ENCODE results near the gene STMN3.
"Not testable (repeated sequence)": the region's sequence is repeated elsewhere in the genome, so short reads cannot be mapped to it uniquely, and the experiment has no call there.

The STMN3 gene

GRCh38 chr20:63639093-63639975, 13.9 kb downstream of the STMN3 start:
- in situ Hi-C loops (cut with MboI; ENCODE audit: low sequenced_read_pairs) = no loop called here

GRCh38 chr20:63636752-63637628, 16.2 kb downstream of the STMN3 start:
- in situ Hi-C loops (cut with MboI; ENCODE audit: low sequenced_read_pairs) = no loop called here

DNA sequence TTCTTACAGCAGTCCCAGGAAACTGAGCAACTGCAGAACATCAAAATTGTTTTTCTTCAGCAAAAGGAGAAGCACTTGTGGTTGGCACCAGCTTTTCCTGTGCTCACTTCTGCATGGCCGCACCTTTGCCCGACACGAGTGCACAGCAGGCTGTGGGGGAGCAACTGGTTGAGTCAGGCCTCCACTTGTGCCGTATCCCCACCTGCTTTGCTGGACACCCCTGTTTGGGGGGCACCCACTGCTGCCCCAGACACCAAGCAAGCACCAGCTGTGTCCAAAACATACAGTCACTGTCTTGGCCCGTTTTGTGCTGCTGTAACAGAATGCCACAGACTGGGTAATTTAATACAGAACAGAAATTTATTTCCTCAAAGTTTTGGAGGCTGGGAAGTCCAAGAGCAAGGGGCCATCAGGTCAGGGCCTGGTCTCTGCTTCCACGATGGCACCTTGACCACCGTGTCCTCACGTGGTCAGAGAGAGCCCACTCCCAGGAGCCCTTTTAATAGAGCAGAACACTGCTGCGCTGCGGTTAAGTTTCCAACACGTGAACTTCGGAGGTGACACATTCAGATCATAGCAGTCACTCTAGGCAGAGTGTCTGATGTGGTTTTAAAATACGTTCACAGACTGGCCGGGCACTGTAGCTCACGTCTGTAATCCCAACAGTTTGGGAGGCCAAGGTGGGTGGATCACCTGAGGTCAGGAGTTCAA, 17.6 kb downstream of the STMN3 start:
- in situ Hi-C loops (cut with MboI; ENCODE audit: low sequenced_read_pairs) = no loop called here

- in situ Hi-C loops (cut with MboI; ENCODE audit: low sequenced_read_pairs) = no loop called here
These were observed 19.5 kb downstream of the STMN3 start for GRCh38 chr20:63633732-63634131.

- in situ Hi-C loops (cut with MboI; ENCODE audit: low sequenced_read_pairs) = not testable (repeated sequence)
These were observed 21.8 kb downstream of the STMN3 start for GRCh38 chr20:63631426-63631825.

DNA sequence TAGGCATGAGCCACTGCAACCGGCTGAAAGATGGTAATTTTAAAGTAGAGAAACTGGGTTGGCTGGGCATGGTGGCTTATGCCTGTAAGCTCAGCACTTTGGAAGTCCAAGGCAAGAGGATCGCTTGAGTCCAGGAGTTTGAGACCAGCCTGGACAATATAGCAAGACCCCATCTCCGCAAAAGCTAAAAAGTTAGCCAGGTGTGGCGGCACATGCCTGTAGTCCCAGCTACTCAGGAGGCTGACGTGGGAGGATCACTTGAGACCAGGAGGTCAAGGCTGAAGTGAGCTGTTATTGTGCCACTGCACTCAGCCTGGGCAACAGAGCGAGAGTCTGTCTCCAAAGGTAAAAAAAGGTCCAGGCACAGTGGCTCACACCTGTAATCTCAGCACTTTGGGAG, 22.3 kb downstream of the STMN3 start:
- in situ Hi-C loops (cut with MboI; ENCODE audit: low sequenced_read_pairs) = not testable (repeated sequence)

GRCh38 chr20:63628246-63628975, 24.8 kb downstream of the STMN3 start:
- in situ Hi-C loops (cut with MboI; ENCODE audit: low sequenced_read_pairs) = no loop called here

DNA sequence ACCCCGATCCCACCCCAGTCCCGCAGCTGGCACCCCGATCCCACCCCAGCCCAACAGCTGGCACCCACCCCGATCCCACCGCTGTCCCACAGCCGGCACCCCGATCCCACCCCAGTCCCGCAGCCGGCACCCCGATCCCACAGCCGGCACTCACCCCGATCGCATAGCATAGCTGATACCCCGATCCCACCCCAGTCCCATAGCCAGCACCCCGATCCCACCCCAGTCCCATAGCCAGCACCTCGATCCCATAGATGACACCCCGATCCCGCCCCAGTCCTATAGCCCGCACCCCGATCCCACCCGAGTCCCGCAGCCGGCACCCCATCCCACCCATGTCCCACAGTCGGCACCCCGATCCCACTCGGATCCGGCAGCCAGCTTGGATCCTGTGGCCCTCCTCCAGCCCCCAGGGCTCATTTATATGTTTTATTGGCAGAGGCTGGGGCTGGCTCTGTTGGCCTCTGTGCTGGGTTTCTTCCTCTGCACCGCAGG, 25.4 kb downstream of the STMN3 start:
- in situ Hi-C loops (cut with MboI; ENCODE audit: low sequenced_read_pairs) = no loop called here

GRCh38 chr20:63627129-63627750, 26.0 kb downstream of the STMN3 start:
- in situ Hi-C loops (cut with MboI; ENCODE audit: low sequenced_read_pairs) = no loop called here

GRCh38 chr20:63626424-63627128, 26.6 kb downstream of the STMN3 start, which contains the start of gene GMEB2:
TSS of gene GMEB2 (minus strand) at chr20:63627101. CDS start at chr20:63619397, 7,704 bp downstream.
- in situ Hi-C loops (cut with MboI; ENCODE audit: low sequenced_read_pairs) = no loop called here

DNA sequence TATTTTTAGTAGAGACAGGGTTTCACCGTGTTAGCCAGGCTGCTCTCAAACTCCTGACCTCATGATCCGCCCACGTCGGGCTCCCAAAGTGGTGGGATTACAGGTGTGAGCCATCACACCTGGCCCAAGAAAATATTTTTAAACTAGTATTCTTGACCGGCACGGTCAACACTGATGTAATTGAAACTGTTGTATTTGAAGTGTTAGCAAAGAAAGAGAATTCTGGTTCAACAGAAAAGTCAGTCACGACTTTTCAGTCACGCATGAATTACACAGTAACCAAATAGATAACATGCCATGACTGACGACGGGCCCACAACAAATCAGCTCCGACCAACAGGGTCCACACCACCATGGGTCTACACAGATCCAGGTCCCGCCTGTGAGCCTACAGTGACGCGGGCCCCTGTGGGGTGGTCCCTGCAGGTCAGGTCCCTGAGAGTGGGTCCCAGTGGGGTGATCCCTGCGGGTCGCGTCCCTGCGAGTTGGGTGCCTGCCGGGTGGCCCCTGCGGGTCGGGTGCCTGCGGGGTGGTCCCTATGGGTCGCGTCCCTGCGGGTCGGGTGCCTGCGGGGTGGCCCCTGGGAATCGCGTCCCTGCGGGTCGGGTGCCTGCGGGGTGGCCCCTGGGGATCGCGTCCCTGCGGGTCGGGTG, 27.3 kb downstream of the STMN3 start:
- in situ Hi-C loops (cut with MboI; ENCODE audit: low sequenced_read_pairs) = no loop called here

DNA sequence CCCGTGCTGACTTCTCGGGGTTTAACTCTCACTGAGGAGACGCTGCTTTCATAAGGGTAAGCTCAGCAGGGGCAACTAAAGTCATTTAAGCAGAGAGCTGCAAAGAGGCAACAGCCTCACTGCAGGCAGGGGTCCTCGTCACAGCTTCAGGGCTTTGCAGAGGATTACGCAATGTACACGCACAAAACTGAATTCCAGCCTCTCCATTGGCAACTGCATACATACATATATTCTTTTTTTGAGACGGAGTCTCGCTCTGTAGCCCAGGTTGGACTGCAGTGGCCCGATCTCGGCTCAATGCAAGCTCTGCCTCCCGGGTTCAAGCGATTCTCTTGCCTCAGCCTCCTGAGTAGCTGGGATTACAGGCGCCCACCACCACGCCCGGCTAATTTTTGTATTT, 28.7 kb downstream of the STMN3 start:
- in situ Hi-C loops (cut with MboI; ENCODE audit: low sequenced_read_pairs) = no loop called here

GRCh38 chr20:63622732-63623131, 30.5 kb downstream of the STMN3 start:
- in situ Hi-C loops (cut with MboI; ENCODE audit: low sequenced_read_pairs) = no loop called here

- in situ Hi-C loops (cut with MboI; ENCODE audit: low sequenced_read_pairs) = no loop called here
These were observed 31.1 kb downstream of the STMN3 start for GRCh38 chr20:63622096-63622495.

GRCh38 chr20:63620991-63621390, 32.2 kb downstream of the STMN3 start:
- in situ Hi-C loops (cut with MboI; ENCODE audit: low sequenced_read_pairs) = no loop called here

DNA sequence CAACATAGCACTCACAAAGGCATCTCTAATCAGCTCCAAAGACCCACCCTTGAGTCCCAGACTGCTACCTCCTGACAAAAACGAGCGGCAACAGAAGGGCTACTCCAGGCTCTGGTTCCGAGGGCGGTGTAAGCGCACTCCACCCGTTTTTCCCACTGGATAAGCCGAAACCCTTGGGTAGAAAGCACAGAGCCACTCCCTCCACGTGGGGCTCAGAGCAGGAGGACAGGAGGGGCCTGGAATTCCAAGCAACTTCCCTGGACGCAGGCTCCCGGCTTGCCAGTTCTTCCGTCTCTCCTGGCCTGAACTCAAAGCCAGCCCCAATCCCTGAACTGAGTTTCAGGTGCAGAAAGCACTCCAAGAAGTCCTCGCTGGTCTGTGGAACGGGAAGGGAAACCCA, 33.7 kb downstream of the STMN3 start:
- in situ Hi-C loops (cut with MboI; ENCODE audit: low sequenced_read_pairs) = no loop called here

GRCh38 chr20:63619086-63619485, 34.1 kb downstream of the STMN3 start:
- in situ Hi-C loops (cut with MboI; ENCODE audit: low sequenced_read_pairs) = no loop called here

DNA sequence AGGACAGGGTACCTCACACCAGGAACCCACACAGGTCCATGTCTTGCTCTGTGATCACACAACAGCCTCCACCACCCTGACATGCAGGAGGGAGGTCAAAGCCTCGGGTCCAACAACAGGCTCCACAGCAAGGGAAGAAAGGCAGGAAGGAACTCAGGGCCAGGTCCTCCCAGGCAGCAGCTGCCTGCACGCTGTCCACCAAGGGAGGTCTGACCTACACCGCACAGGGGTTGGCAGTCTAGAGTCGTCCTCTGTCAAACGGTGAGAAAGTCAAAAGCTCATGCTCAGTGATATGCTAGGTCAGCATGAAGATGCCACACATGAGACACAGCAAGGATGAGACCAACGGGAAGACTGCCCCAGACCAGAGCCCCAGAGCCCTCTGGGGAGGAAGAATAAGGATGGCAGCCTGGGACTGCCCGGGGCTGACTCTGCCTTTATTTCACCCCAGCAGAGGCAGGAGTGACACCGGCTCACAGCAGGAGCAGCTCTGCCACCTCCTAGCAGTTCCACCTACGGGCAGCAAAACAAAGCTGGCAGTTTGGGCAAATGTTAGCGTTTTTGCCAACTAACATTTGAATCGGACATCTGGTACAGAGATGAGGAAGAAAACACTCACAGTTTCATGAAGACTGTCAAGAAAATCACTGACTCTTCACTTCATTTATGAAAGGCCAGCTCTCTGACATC, 34.8 kb downstream of the STMN3 start:
- in situ Hi-C loops (cut with MboI; ENCODE audit: low sequenced_read_pairs) = no loop called here

Data from hTERT RPE-1 (cell line).